Psoas muscle (tissue), 8 donors: ENCODE data around the gene PCSK7. TPM values are rescaled to one million over a fixed set of nuclear protein-coding genes. Genes with fewer than 3 reads are reported as not detected.

Experiments used
- ATAC-seq, 4 donors: fragments of 200-7000 bp; cut with Tn5 transposase; one replicate each; pipeline ENCODE4 v1.9.1; 2020; ENCODE audit warnings: moderate library complexity in 3 of 4, mild to moderate bottlenecking in 2 of 4
- DNase-seq, 2 donors: peaks; one replicate each; pipeline ENCODE4 v3.0.0-alpha.2; 2020
- H3K27ac ChIP-seq: fragments of 200-600 bp; one replicate; pipeline ENCODE4 v1.8.0; 2022
- H3K27me3 ChIP-seq, 3 donors: fragments of 200-600 bp in 1 of 3; one replicate each; pipeline versions ENCODE4 v1.6.1 to v1.8.0; 2013 to 2022; ENCODE audit warnings: low read length in 2 of 3, mild to moderate bottlenecking in 2 of 3, moderate library complexity in 1 of 3; ENCODE audit not compliant: insufficient read depth in 3 of 3
- H3K36me3 ChIP-seq, 2 donors: fragments of 200-600 bp in 1 of 2; one replicate each; pipeline versions ENCODE4 v1.6.1 to v1.8.0; 2013 to 2022; ENCODE audit warnings: low read depth in 1 of 2, mild to moderate bottlenecking in 1 of 2, moderate library complexity in 1 of 2; ENCODE audit not compliant: insufficient read depth in 1 of 2
- H3K4me1 ChIP-seq: fragments of 200-600 bp; one replicate; pipeline ENCODE4 v1.8.0; 2022
- H3K4me3 ChIP-seq: fragments of 200-600 bp; one replicate; pipeline ENCODE4 v1.8.0; 2022; ENCODE audit warnings: mild to moderate bottlenecking
- H3K9me3 ChIP-seq: fragments of 200-600 bp; one replicate; pipeline ENCODE4 v1.8.0; 2022
- WGBS, 3 donors: extraction: QIAGEN DNeasy Blood & Tissue Kit; methylation state at CpG; one replicate each; pipeline versions ENCODE4 v1.1.6 to v1.1.7; 2013; 5-methylcytosine and 5-hydroxymethylcytosine counted together
- intact Hi-C, 2 donors: fragments of 100-400 bp; cut with DNase I; formaldehyde crosslinking; loops; one replicate each; pipeline versions ENCODE4 v1.11.0 to v1.14.2; 2022
- polyA plus RNA-seq, 3 donors: library from polyadenylated mRNA; stranded (reverse); fragments of 200-250 nt; gene quantifications; one replicate each; pipeline ENCODE4 v1.2.3, GENCODE V29; 2013
- total RNA-seq, 4 donors: library from RNA; stranded (reverse); fragmentation: NEBNext Ultra II Directional in 2 of 4; extraction: Animal tissue kit (Norgen Biotek cat#: 25700) in 2 of 4; gene quantifications; one replicate each; pipeline versions ENCODE4 v1.2.1 to v1.2.4, GENCODE V29; 2021 to 2023
- TF ChIP-seq, protein P1 (sequence below): fragments of 200-600 bp; IDR thresholded peaks from one replicate; pipeline ENCODE4 v1.8.0; 2022; ENCODE audit warnings: antibody characterized with exemption
- donor health status: healthy with polysubstance abuse.
- donor health status: DM: no; HTN: no; CAD: no; lungs with moderate emphysema.
- donor health status: Bipolar disorder and iron deficiency.
- donor health status: healthy.
- donor health status: DM: yes; HTN: yes; CAD: no.
- donor health status: DM: no; HTN: no; CAD: no.
- donor health status: DM: no; HTN: no; CAD: no.
- donor health status: DM: yes; HTN: yes; CAD: no.

Gene PCSK7
- total and polyA plus RNA-seq, 7 donors: 9.9 to 23.6 (median 17.5) TPM

DNA sequence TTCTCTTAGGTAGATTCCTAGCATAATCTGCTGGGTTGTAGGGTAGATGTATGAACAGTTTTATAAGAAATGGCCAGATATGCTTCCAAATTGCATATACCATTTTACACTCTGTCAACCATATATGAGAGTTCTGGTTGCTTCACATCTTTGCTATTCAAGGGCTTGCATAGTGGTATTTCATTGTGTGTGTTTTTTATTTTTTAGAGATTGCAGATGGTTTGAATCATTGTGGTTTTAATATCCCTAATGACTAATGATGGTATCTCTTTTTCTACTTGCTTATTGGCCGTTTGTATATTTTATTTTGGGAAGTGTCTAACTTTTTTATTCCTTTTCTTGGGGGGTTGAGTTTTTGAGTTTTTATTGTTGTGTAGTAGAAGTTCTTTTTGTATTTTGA lies 27.5 kb upstream of the PCSK7 start:
- Histone ChIP-seq H3K4me1 (no peaks in the 10 kb centered on the region), H3K9me3 (no peaks in the 10 kb centered on the region), H3K4me3 (no peak overlapping the region), H3K36me3 (peaks cover 0 to 70% of the 10 kb centered on the region in 2 donors), H3K27me3 (no peaks in the 10 kb centered on the region), H3K27ac (no peak overlapping the region)
- intact Hi-C loops: no loop called here
- no peak for ATAC-seq
- 67 to 85% (median 79%) methylated on average over 1 of the region's 1 CpG for WGBS, 3 donors
- no peak for DNase-seq
- TF ChIP-seq, protein P1, sequence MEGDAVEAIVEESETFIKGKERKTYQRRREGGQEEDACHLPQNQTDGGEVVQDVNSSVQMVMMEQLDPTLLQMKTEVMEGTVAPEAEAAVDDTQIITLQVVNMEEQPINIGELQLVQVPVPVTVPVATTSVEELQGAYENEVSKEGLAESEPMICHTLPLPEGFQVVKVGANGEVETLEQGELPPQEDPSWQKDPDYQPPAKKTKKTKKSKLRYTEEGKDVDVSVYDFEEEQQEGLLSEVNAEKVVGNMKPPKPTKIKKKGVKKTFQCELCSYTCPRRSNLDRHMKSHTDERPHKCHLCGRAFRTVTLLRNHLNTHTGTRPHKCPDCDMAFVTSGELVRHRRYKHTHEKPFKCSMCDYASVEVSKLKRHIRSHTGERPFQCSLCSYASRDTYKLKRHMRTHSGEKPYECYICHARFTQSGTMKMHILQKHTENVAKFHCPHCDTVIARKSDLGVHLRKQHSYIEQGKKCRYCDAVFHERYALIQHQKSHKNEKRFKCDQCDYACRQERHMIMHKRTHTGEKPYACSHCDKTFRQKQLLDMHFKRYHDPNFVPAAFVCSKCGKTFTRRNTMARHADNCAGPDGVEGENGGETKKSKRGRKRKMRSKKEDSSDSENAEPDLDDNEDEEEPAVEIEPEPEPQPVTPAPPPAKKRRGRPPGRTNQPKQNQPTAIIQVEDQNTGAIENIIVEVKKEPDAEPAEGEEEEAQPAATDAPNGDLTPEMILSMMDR: no peak

DNA sequence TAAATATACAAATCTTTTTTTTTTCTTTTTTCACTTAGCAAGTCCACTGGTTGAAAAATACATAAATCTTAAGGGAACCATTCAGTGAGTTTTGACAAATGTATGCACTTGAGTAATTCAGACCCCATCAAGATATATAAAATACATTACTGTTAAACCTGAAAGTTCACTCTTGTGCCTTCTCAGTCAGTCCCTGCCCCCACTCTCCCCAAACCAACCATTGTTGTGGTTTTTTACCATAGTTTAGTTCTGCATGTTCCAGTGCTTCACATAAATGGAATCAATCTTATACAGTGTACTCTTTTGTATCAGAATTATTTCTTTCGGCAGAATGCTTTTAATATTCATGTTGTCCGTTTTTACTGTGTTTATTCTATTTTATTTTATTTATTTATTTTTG lies 26.7 kb upstream of the PCSK7 start:
- Histone ChIP-seq H3K4me1 (no peaks in the 10 kb centered on the region), H3K4me3 (no peak overlapping the region), H3K27me3 (no peaks in the 10 kb centered on the region), H3K36me3 (peaks cover 0 to 78% of the 10 kb centered on the region in 2 donors), H3K27ac (no peak overlapping the region), H3K9me3 (no peaks in the 10 kb centered on the region)
- TF ChIP-seq, protein P1: no peak
- ATAC-seq (no peak), DNase-seq (no peak)
- WGBS, 3 donors: 95 to 100% (median 95%) methylated on average over 2 of the region's 2 CpGs
- intact Hi-C loops: no loop called here

DNA sequence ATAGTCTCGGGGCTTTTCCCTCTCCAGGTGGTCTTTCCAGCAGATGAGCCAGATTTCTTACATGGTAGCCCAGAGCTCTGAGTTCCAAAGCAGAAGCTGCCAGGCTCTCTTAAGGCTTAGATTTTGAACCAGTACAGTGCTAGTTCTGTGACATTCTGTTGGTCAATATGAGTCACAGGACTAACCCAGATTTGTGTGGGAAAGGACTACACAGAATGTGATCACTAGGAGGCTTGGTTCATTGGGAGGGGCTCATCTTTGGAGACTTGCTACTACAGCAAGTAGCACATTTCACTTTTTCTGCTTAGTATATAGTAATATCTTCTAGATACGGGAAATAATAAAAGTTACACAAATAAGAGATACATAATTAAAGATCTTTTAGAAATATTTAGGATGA lies 24.7 kb upstream of the PCSK7 start:
- DNase-seq: no peak
- H3K9me3 ChIP-seq: no peaks in the 10 kb centered on the region
- TF ChIP-seq, protein P1: no peak
- ATAC-seq: no peak
- H3K4me1 ChIP-seq: no peaks in the 10 kb centered on the region
- intact Hi-C loops: no loop called here
- H3K36me3 ChIP-seq: peaks cover 0 to 89% of the 10 kb centered on the region in 2 donors
- H3K4me3 ChIP-seq: no peak overlapping the region
- H3K27ac ChIP-seq: no peak overlapping the region
- no peaks in the 10 kb centered on the region for H3K27me3 ChIP-seq
- WGBS, 3 donors: 32 to 60% (median 58%) methylated on average over 2 of the region's 2 CpGs

DNA sequence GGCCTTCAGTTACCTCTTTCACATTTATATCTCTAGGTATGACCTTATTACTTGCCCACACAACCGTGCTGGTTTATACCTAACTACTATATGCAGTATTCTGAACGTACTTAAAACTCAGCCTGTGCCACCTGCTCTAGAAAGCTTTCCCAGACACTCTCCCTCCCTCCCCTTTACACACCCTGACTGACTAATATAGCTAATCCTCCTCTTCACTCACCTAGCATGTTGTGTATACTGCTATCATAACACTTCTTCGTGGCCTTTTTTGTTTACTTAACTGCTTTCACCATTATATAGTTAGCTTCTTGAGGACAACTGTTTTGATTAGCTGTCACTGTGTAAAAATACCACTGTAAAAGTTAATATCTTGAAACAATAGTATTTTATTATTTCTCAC lies 24.1 kb upstream of the PCSK7 start:
- DNase-seq (no peak), ATAC-seq (no peak)
- 82 to 92% (median 83%) methylated on average over 3 of the region's 3 CpGs for WGBS, 3 donors
- Histone ChIP-seq H3K27ac (no peak overlapping the region), H3K4me3 (no peak overlapping the region), H3K9me3 (no peaks in the 10 kb centered on the region), H3K4me1 (no peaks in the 10 kb centered on the region), H3K27me3 (no peaks in the 10 kb centered on the region), H3K36me3 (peaks cover 0 to 83% of the 10 kb centered on the region in 2 donors)
- TF ChIP-seq, protein P1: no peak
- intact Hi-C loops: no loop called here

DNA sequence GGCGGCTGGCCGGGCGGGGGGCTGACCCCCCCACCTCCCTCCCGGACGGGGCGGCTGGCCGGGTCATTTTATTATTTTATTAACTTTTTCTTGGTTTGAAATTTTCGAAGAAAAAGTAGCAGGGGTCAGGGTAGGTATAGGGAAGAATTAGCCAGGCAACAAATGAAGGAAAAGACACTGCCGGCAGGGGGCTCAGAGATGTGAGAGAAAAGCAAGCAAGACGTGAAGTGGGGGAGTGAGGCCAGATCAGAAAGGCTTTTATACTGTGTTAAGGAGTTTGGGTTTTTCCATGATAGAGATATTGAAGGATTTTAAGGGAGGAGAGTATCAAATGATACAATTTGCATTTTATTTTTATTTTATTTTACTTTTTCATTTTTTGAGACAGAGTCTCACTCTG lies 19.6 kb upstream of the PCSK7 start:
- Histone ChIP-seq H3K27me3 (no peaks in the 10 kb centered on the region), H3K27ac (no peak overlapping the region), H3K36me3 (peaks cover 0 to 85% of the 10 kb centered on the region in 2 donors), H3K9me3 (no peaks in the 10 kb centered on the region), H3K4me3 (no peak overlapping the region), H3K4me1 (no peaks in the 10 kb centered on the region)
- intact Hi-C loops: no loop called here
- WGBS, 3 donors: 85 to 92% (median 92%) methylated on average over 9 to 10 of the region's 10 CpGs
- ATAC-seq: no peak
- TF ChIP-seq, protein P1: no peak
- DNase-seq: no peak
